Suprapubic skin (tissue), 4 donors: Measurements from ENCODE around the gene FKBP14. TPM values are rescaled to one million over a fixed set of nuclear protein-coding genes. Genes with fewer than 3 reads are reported as not detected.

ENCODE experiments used
- DNase-seq, 2 donors: peaks; one replicate each; pipeline ENCODE4 v3.0.0-alpha.2; 2019; ENCODE audit warnings: low spot score in 2 of 2
- H3K27ac ChIP-seq: fragments of 200-600 bp; sonication (generic); one replicate; pipeline ENCODE4 v1.5.1; 2019
- H3K27me3 ChIP-seq: fragments of 200-600 bp; sonication (generic); one replicate; pipeline ENCODE4 v1.5.1; 2019
- H3K36me3 ChIP-seq: fragments of 200-600 bp; sonication (generic); one replicate; pipeline ENCODE4 v1.5.1; 2019
- H3K4me1 ChIP-seq: fragments of 200-600 bp; sonication (generic); one replicate; pipeline ENCODE4 v1.5.1; 2019
- H3K4me3 ChIP-seq: fragments of 200-600 bp; sonication (generic); one replicate; pipeline ENCODE4 v1.5.1; 2019; ENCODE audit warnings: mild to moderate bottlenecking
- H3K9me3 ChIP-seq: fragments of 200-600 bp; sonication (generic); one replicate; pipeline ENCODE4 v1.5.1; 2019
- EP300 ChIP-seq: sonication (generic); formaldehyde crosslinking; IDR thresholded peaks from one replicate; pipeline ENCODE4 v1.6.1; 2017; ENCODE audit warnings: antibody characterized with exemption
- POLR2A ChIP-seq, 2 donors: fragments of 450-650 bp; IDR thresholded peaks; one replicate each; pipeline ENCODE4 v1.6.1; 2017; ENCODE audit warnings: antibody characterized with exemption in 2 of 2, mild to moderate bottlenecking in 2 of 2, moderate library complexity in 2 of 2
- POLR2AphosphoS5 ChIP-seq, 3 donors: sonication (generic); formaldehyde crosslinking; IDR thresholded peaks; one replicate each; pipeline ENCODE4 v1.6.1; 2017; ENCODE audit warnings: antibody characterized with exemption in 3 of 3
- WGBS: methylation state at CpG from one replicate; pipeline ENCODE4 v1.1.5; 2018; 5-methylcytosine and 5-hydroxymethylcytosine counted together
- total RNA-seq, 4 donors: library from RNA; depleted of rRNA; stranded (reverse); fragments of >200 nt; gene quantifications; one replicate each; pipeline ENCODE4 v1.1.0, GENCODE V29; 2016
- TF ChIP-seq, protein P1 (sequence below), 2 donors: fragments of 200-600 bp in 1 of 2; fragments of 450-650 bp in 1 of 2; sonication (generic) in 1 of 2; IDR thresholded peaks; one replicate each; pipeline ENCODE4 v1.5.1; 2016 to 2019; ENCODE audit warnings: antibody characterized with exemption in 2 of 2, mild to moderate bottlenecking in 1 of 2, moderate library complexity in 1 of 2

FKBP14 gene
- total RNA-seq, 4 donors from 2014 or later: 4.7 to 8.0 (median 6.8) TPM

DNA sequence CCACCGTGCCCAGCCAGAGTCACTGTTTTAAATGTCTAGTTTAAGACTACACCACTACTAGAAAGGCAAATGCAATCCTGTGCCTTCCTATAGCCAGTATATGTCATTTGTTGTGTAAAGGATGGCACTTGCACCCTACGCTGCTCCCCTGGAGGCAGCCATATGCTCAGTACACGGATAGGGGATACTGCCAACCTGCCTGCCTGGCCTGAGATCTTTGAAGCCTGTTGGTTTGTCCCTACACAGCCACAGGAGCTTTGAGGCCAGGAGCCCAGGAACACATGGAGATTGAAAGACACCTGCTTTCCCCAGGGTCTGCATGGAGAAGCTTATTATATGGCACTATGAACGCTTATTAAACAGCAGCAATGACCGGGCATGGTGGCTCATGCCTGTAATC is 34.6 kb downstream of the FKBP14 start:
- no peak overlapping the region for H3K27ac ChIP-seq
- H3K4me1 ChIP-seq: peaks cover 24% of the 10 kb centered on the region
- DNase-seq: no peak
- no peak overlapping the region for H3K4me3 ChIP-seq
- TF ChIP-seq EP300: no peak
- TF ChIP-seq POLR2AphosphoS5 (IDR thresholded peaks at IDR 0.05): no peak
- no peak for TF ChIP-seq POLR2A (IDR thresholded peaks at IDR 0.05)
- TF ChIP-seq, protein P1, sequence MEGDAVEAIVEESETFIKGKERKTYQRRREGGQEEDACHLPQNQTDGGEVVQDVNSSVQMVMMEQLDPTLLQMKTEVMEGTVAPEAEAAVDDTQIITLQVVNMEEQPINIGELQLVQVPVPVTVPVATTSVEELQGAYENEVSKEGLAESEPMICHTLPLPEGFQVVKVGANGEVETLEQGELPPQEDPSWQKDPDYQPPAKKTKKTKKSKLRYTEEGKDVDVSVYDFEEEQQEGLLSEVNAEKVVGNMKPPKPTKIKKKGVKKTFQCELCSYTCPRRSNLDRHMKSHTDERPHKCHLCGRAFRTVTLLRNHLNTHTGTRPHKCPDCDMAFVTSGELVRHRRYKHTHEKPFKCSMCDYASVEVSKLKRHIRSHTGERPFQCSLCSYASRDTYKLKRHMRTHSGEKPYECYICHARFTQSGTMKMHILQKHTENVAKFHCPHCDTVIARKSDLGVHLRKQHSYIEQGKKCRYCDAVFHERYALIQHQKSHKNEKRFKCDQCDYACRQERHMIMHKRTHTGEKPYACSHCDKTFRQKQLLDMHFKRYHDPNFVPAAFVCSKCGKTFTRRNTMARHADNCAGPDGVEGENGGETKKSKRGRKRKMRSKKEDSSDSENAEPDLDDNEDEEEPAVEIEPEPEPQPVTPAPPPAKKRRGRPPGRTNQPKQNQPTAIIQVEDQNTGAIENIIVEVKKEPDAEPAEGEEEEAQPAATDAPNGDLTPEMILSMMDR (IDR thresholded peaks at IDR 0.05): no peak
- WGBS: 96% methylated on average over 5 of the region's 5 CpGs
- H3K27me3 ChIP-seq: no peaks in the 10 kb centered on the region
- no peaks in the 10 kb centered on the region for H3K36me3 ChIP-seq
- H3K9me3 ChIP-seq: no peaks in the 10 kb centered on the region

DNA sequence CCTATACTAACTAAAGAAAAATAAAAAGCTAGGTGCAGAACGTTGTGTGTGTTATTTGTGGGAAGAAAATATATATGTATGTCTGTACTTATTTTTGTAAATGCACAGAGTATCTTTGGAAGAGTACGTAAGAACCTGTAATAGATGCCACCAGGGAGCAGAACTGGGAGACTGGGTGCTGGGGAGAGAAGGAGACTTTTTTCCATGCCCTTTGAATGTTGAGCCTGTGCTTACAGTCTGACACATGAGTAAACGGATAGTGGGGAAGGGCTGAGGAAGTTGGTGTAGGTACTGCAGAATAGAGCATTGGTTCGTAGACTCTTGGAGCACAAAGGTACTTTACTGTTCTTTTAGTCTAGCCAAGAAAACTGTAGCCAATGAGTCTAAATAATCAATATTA is 35.6 kb downstream of the FKBP14 start:
- TF ChIP-seq, protein P1 (IDR thresholded peaks at IDR 0.05): no peak
- TF ChIP-seq POLR2AphosphoS5 (IDR thresholded peaks at IDR 0.05) (no peak), EP300 (no peak), POLR2A (IDR thresholded peaks at IDR 0.05) (no peak)
- WGBS: 80% methylated on average over 4 of the region's 4 CpGs
- Histone ChIP-seq H3K9me3 (no peaks in the 10 kb centered on the region), H3K4me3 (no peak overlapping the region), H3K27me3 (no peaks in the 10 kb centered on the region), H3K4me1 (peaks cover 24% of the 10 kb centered on the region), H3K27ac (no peak overlapping the region), H3K36me3 (no peaks in the 10 kb centered on the region)
- DNase-seq: no peak

DNA sequence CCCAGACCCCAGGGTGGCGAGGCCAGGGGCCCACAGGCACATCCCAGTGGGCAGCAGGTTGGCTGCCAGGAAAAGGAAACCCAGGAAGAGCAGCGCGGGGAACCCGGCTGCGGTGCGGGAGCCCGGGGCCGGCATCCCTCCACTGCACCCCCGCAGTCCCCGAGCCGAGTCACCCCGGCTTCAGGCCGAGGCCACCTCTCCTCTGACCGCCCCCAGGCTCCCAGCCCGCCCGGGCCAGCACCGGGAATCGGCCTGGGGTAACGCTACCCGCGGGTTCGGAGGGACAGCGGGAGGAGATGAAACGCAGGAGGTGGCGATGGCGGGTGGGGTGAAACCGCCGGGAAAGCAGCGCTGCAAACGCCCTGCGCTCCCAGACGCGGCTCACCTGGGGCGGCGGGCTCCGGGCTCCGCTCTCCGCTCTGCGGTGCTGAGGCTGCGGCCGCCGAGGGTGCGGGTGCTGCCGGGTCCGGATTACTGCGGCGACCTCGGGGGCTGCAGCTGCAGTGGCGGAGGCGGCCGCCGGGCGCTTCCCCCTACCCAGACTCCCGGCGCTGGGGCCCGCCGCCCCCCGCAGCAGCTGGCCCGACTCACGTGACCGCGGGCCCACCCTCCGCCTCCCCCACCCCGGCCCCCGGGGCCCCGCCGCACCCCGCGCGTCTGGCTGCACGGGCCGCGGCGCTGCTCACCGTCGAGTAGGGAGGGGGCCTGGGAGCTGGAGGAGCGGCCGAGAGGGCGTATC is 37.1 kb downstream of the FKBP14 start, which contains the start of gene SCRN1:
Gene SCRN1 (minus strand): TSS at position 545 of the 739 bp plus-strand sequence. CDS start 20,734 bp downstream, outside the sequence.
- DNase-seq: no peak
- Histone ChIP-seq H3K4me1 (peaks cover 24% of the 10 kb centered on the region), H3K4me3 (peak within 1 kb of the TSS; percentile 98), H3K27ac (peak within 1 kb of the TSS; percentile 93), H3K36me3 (no peaks in the 10 kb centered on the region), H3K27me3 (no peaks in the 10 kb centered on the region), H3K9me3 (no peaks in the 10 kb centered on the region)
- TF ChIP-seq POLR2A (IDR thresholded peaks at IDR 0.05): no peak
- TF ChIP-seq, protein P1 (IDR thresholded peaks at IDR 0.05): peak in 1 of 2 donors; percentile 9
- WGBS: 0% methylated on average over 4 of the region's 79 CpGs

DNA sequence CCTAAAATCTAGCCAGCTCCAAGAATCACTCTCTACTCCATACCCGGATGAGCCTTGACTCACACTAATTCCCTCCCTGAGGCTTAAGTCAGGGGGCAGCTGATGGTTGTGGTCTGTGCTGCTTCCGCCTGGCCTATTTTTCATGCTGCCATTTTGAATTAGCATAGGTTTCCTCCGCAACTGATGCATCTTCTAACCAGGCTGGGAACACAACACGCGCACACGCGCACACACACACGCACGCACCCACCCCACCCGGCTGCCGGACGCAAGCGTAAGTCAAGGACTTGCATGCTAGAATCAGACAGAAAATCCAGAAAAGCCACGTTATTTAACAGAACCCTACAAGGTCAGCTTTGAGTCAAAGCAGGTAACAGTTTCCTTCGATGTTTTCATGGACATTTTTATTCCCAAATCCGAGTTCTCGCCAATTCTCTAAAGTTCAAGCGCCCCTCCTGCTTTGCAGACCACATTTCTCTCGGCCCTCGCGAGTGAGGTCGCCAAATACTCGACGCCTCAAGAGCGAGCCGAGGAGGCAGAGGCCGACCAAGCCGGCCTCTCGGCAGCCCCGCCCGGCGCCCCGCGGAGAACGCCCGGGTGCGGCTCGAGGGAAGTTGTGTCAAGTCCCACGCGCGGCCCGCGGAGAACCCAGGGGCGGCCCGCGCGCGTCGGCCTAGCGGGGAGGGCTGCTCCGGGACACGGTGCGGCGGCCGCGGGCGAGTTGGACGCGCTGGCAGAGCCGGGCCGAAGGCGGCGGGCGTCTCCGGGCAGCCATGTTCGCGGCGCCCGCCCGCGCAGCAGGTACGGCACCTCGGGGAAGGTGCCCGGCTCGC is 37.9 kb downstream of the FKBP14 start:
- peaks cover 24% of the 10 kb centered on the region for H3K4me1 ChIP-seq
- peak overlapping the region; percentile 98 for H3K4me3 ChIP-seq
- TF ChIP-seq EP300: no peak
- TF ChIP-seq POLR2A (IDR thresholded peaks at IDR 0.05): peak in 1 of 2 donors; percentile 37
- peak overlapping the region; percentile 93 for H3K27ac ChIP-seq
- no peaks in the 10 kb centered on the region for H3K9me3 ChIP-seq
- no peaks in the 10 kb centered on the region for H3K36me3 ChIP-seq
- WGBS: 30% methylated on average over 18 of the region's 75 CpGs
- peak; percentile 74 to 83 for DNase-seq
- no peaks in the 10 kb centered on the region for H3K27me3 ChIP-seq

DNA sequence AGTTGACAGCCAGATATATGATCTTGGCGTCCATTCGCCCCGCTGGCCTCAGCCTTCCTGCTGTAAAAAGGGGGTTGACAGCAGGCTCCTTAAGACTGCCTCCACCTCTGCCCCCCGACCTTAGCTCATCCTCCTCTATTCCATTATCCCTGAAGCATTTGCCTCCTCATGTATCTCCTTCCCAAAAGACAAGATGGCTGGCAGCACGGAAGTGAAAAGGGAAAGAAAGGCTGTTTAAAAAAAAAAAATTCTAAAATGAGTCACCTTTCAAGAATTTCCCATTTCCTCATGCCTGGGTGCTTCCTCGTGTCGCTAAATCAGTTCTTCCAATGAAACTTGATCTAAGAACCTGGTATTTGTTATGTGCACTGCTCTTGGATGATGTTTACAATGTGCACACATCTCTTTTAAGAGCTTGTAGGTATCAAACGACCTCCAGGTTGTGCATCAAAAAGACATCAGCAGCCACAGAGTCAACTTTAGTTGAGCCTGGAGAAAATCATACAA is 38.6 kb downstream of the FKBP14 start:
- Histone ChIP-seq H3K36me3 (no peaks in the 10 kb centered on the region), H3K4me1 (peaks cover 24% of the 10 kb centered on the region), H3K9me3 (no peaks in the 10 kb centered on the region), H3K27me3 (no peaks in the 10 kb centered on the region), H3K27ac (peak overlapping the region; percentile 93), H3K4me3 (peak overlapping the region; percentile 98)
- WGBS: 45% methylated on average over 8 of the region's 8 CpGs
- DNase-seq: no peak
- TF ChIP-seq POLR2A (IDR thresholded peaks at IDR 0.05) (no peak), POLR2AphosphoS5 (IDR thresholded peaks at IDR 0.05) (no peak), EP300 (no peak)
- TF ChIP-seq, protein P1 (IDR thresholded peaks at IDR 0.05): no peak
